GM19455 (cell line): ENCODE measurements around the gene GRAMD4.

Experiments
- ATAC-seq: cut with Tn5 transposase; IDR thresholded peaks from one replicate; pipeline ENCODE4 v1.9.1; 2021; ENCODE audit not compliant: unreplicated experiment

Gene GRAMD4

DNA sequence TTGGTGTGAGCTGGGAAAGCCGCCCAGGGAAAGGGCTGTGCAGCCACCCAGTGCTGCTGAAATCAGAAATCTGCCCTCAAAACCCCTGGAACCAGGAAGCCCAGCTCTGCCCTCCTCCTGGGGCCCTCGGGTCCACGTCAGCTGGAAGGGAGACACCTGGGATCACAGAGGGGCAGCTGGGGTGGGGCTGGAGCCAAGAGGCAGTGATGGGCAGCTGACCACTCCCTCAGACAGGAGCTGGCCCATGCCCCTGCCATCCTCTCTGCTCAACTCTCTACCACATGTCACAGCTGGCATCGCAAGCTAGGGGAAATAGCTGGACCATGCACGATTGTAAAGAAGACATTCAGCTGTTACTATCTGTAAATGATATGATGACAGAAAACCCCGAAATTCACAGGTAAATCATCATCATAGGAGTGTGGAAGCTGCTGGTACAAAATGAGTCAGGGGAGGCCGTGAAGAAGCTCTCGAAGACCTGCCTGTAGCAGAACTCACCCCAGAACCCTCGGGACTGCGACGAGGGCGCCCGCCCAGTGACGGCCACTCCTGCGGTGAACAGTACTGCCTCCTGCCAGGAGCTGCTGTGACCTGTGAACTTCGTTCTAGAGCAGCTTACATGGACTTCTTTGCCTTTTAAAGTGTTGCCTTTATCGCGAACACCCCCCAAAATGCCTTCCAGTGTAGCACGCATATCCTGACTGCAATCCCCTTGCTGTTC lies 62.0 kb downstream of the GRAMD4 start:
- no peak for ATAC-seq

GRCh38 chr22:46684706-46685105 lies 64.5 kb downstream of the GRAMD4 start:
- peak; percentile 80 for ATAC-seq

DNA sequence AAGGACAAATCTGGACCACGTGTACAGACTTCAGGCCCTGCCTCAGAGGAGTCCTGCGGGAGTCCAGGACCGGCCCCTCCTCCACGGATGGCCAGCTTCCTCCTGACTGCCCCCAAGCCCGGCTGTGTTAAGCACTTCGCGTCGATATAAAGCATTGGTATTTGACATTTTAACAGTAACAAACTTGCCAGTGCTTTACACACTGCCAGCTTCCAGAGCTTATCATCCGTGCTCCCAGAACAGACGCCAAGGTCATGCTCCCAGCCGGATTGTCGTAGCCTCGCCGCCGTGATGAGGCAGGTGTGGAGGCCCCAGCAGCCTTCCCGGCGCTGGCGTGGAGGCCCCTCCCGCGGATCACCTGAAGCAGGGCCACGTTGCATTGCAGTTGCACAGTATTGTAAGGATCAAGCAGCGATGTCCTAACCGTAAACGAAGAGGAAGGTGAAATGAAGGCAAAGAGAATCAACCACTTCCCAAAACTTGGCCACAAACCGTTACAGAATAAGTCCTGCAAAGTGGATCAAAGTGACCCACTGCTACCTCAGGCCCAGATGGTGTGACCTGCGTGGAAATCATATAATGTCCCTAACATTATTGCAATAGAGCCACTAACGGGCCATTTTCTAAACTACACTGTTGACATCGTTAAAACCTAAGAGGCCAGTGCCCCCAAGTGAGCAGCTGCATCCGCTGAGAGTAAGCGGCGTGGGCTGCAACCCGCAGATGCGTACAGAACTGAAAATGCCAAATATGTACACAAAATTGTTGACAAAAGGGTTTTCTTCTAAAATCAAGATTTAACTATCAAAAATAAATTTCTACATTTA lies 66.2 kb downstream of the GRAMD4 start:
- ATAC-seq: no peak

- ATAC-seq: no peak
These were observed 66.9 kb downstream of the GRAMD4 start for GRCh38 chr22:46687048-46687444.

DNA sequence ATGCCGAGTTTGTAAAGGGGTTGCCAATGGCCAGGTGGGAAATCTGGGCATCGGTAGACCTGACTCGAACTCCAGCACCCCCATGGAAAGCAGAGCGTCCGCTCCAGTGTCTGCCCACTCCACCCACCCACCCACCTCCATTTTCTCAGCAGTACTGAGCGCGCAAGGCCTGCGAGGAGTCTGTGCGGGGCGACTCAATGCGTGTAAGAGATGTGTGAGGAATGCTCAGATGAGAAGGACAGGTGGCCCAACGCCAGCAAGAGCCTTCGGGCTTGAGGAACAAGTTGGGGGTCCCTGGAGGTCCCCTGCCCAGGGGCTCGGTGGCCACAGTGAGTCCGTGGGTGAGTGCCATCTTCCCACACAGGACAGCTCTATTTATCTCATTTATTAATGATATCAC lies 67.3 kb downstream of the GRAMD4 start:
- no peak for ATAC-seq

GRCh38 chr22:46688949-46689348 lies 68.8 kb downstream of the GRAMD4 start:
- no peak for ATAC-seq

DNA sequence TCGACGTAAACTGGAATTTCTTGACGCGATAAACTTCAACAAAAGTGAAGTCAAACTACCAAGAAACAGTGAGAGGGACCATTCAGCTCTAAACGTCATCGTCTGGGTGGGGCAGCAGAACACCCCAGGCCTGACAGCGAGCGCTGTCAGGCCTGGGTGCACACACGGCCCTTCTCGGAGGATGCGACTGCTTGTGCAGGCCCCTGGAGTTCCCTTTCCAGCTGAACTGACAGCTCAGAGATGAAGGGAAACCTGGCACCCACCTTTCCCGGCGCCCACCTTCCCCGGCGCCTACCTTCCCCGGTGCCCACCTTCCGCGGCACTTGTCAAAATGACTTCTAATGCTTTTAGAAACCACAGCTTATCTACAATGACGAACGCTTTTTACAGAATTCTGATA lies 70.0 kb downstream of the GRAMD4 start:
- no peak for ATAC-seq

GRCh38 chr22:46691571-46691970 lies 71.4 kb downstream of the GRAMD4 start:
- ATAC-seq: no peak

- no peak for ATAC-seq
These were observed 73.6 kb downstream of the GRAMD4 start for GRCh38 chr22:46693634-46694415.

- ATAC-seq: no peak
These were observed 74.4 kb downstream of the GRAMD4 start for GRCh38 chr22:46694416-46695170.

DNA sequence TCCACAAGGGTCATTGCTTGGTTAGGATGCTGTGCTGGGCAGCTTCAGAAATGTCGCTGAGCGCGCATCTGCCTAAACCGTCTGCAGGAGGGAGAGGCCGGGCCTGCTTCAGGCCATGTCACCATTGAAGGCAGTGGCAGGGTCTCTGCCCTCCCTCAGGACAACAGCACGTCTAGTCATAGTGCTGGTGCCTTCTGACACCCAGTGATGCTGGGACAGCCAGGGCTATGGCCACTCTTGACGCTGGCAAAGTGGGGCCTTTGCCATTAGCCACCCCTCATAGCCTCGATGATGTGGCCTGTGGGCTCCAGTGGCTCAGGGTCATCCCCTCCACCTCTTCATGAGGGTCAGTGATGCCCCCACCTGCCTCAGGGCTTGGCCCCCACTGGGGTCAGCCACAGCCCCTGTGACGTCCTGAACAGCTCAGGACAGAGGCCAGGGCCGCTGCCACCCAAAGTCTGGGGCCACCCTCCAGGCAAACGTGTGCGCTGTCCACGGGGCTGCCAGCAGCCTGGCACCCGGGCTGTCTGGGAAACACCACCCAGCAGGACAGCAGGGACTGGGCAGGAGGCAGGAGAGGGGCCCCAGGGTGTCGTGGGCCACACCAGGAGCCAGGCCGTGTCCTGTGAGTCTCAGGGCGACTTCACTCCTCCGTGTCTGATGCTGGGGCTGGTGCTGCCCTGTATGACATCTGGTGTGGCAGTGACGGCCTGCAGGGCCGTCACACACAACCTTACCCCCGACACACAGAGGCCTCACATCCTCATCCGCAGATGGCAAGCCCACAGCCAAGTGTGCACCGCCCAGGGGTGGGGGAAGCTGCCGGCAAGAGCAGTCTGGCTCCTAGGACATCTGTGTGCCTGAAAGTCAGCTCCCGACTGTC lies 75.4 kb downstream of the GRAMD4 start:
- ATAC-seq: no peak

DNA sequence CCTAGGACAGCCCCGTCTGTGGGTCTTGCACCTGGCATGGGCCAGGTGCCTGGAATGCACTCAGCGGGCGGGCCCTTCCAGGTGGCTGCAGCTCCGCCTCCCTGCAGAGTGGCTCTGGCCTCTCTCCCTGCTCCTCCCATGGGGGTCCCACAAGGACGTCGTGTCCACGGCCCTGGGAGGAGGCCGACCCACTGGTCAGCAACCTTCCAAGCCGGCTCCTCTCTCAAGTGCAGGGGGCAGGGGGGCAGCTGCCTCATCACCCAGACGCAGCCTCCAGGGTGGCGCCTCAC lies 76.0 kb downstream of the GRAMD4 start:
- no peak for ATAC-seq

DNA sequence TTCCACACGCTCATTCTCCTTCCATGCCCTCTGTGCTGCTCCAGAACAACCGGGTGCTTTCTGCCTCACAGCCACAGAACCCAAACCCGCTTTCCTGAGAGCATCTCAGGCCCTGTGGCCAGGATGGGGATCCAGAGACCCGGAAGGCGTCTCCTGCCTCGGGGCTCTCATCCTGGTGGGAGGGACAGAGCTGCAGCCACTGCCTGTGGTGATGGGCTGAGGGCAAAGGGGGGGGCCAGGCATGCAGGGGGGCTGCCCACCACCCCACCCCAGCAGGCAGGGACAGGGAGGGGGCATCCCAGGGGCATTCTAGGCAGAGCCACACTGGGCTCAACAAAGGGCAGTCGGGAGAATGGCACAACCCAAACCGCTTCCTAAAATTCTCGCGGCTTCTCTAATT lies 76.4 kb downstream of the GRAMD4 start:
- ATAC-seq: no peak

DNA sequence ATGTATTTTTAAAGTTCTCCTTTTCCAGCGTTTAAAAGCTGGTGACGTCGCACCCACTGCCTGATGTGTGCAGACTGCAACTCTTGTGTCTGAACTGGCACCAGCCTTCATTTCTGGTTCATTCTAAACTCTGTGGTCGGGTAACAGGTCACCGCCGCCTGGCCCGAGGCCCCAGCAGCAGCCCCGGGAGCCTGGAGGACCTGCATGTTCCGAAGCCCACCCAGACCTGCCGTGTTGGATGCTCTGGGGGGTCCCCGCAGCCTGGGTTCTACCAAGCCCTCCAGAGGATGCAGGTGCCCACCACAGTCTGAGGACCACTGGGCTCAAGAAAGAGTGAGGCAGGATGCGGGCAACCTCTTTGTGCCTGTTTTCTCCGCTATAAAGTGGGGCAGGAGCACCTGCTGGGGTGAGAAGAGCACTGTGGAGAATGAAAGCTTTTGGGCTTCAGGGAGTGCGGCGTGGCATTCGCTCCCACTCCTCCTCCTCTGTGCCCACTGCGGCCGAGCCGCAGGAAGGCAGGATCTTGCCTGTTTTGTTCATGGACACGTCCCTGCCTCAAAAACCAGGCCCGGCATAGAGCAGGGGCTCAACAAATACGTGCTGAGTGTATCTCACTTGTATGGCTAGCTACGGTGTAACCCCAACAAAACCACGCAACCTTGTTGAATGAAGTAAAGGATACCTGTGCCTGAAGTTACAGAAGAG lies 77.8 kb downstream of the GRAMD4 start:
- no peak for ATAC-seq

GRCh38 chr22:46699091-46699490 lies 78.9 kb downstream of the GRAMD4 start:
- no peak for ATAC-seq

DNA sequence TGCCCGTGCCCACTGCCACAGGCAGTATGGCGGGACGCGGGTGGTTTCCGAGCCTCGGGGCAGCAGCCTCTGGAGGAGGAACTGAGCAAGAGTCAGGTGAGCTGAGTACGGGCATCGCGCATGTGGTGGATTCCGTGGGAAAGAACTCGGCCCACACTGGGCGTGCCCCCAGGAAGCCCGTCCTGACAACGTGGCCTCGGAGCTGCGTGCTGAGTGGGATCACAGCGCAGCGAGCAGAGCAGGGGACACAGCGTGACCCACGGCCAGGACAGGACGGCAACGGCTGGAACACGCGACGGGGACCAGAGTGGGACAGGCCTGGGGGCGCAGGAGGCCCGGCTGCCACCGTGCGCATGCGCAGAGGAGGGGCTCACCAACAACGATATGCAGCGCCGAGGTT lies 81.1 kb downstream of the GRAMD4 start:
- ATAC-seq: no peak

GRCh38 chr22:46703171-46703995 lies 83.2 kb downstream of the GRAMD4 start:
- no peak for ATAC-seq

DNA sequence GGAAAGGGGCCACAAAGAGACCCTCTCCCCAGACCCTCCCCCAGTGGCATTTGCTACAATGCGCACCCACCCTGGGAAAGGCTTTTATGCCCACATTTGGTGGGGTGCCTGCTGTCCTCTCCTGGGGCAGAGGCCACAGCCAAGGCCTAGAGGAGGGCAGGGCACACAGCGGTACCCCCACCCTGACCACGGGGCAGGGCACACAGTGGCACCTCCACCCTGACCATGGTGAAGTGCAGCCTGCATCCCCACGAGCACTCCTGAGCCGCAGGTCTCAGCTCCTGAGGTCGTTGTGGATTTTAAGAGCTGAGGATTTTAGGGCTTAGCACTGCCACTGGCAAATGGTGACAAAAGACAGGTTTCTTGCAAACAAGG lies 83.8 kb downstream of the GRAMD4 start:
- no peak for ATAC-seq

GRCh38 chr22:46706060-46706459 lies 85.9 kb downstream of the GRAMD4 start:
- ATAC-seq: no peak
